Keratinocyte (primary cell): ENCODE data around the gene ARHGAP15.

Experiments used
- CTCF ChIP-seq, 3 experiments: IDR thresholded peaks in 1 of 3; conservative IDR thresholded peaks in 1 of 3; optimal IDR thresholded peaks in 1 of 3; 2 replicates in 2 of 3; 3 replicates in 1 of 3; pipeline versions ENCODE3 to v1.5.1; 2011; ENCODE audit warnings: low read length in 3 of 3, mild to moderate bottlenecking in 3 of 3, moderate library complexity in 2 of 3, control low read depth in 1 of 3, inconsistent platforms in 1 of 3; ENCODE audit not compliant: insufficient read depth in 2 of 3; ENCODE audit errors: extremely low read depth in 1 of 3
- EZH2 ChIP-seq: IDR thresholded peaks from one replicate; pipeline ENCODE4 v1.6.1; 2012; ENCODE audit warnings: inconsistent platforms, mild to moderate bottlenecking, low read length, moderate library complexity

DNA sequence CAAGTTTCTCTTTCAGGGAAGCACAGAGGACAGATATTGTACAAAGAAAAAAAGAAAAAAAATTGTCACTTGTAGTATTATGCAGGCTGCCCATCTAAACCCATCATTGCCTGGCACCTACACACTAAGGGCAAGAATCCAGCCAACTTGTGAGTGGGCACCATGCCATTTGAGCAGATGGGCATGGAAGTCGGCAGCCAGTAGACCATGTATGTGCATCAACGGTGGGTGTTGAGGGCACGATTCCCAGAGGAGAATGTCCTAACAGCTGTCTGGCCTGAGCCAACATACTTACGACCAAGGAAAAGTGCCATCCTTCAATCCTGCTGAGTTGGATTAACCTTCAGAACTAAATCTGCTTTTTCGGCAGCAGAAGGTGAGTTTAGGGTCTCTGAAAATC lies 63.9 kb downstream of the ARHGAP15 start:
- TF ChIP-seq CTCF (optimal IDR thresholded peaks at IDR 0.05 in 1 of 3, IDR thresholded peaks at IDR 0.05 in 1 of 3, conservative IDR thresholded peaks at IDR 0.05 in 1 of 3; ENCODE audit: extremely low read depth in 1 of 3, insufficient read depth in 2 of 3, low read length in 3 of 3): no peak
- no peak for TF ChIP-seq EZH2
